HEK293 (cell line): ENCODE results near the gene NAV2.

ENCODE experiments used
- IKZF3 ChIP-seq: fragments of 450-650 bp; IDR thresholded peaks from 2 replicates; pipeline ENCODE4 v1.5.0; 2018; ENCODE audit warnings: missing biosample characterization, mild to moderate bottlenecking, missing genetic modification characterization, moderate library complexity
- SCRT1 ChIP-seq: fragments of 450-650 bp; formaldehyde crosslinking; IDR thresholded peaks from 2 replicates; pipeline ENCODE4 v1.5.1; 2016; ENCODE audit warnings: missing biosample characterization, missing genetic modification characterization, borderline replicate concordance
- ZFP69B ChIP-seq: fragments of 450-650 bp; formaldehyde crosslinking; IDR thresholded peaks from 2 replicates; pipeline ENCODE4 v1.5.1; 2016; ENCODE audit warnings: missing biosample characterization, missing genetic modification characterization
- ZNF138 ChIP-seq: fragments of 450-650 bp; formaldehyde crosslinking; IDR thresholded peaks from 2 replicates; pipeline ENCODE4 v1.5.1; 2016; ENCODE audit warnings: missing biosample characterization, missing genetic modification characterization, borderline replicate concordance
- ZNF174 ChIP-seq: fragments of 450-650 bp; formaldehyde crosslinking; IDR thresholded peaks from 2 replicates; pipeline ENCODE4 v1.5.0; 2017; ENCODE audit warnings: missing biosample characterization, mild to moderate bottlenecking, missing genetic modification characterization
- ZNF23 ChIP-seq: fragments of 450-650 bp; formaldehyde crosslinking; IDR thresholded peaks from 2 replicates; pipeline ENCODE4 v1.5.1; 2016; ENCODE audit warnings: missing biosample characterization, missing genetic modification characterization, borderline replicate concordance
- ZNF266 ChIP-seq: fragments of 450-650 bp; formaldehyde crosslinking; IDR thresholded peaks from 2 replicates; pipeline ENCODE4 v1.5.1; 2016; ENCODE audit warnings: missing biosample characterization, missing genetic modification characterization, low read depth
- ZNF350 ChIP-seq: fragments of 450-650 bp; formaldehyde crosslinking; IDR thresholded peaks from 2 replicates; pipeline ENCODE4 v1.5.0; 2017; ENCODE audit warnings: missing biosample characterization, mild to moderate bottlenecking, missing genetic modification characterization
- ZNF707 ChIP-seq: fragments of 450-650 bp; formaldehyde crosslinking; IDR thresholded peaks from 2 replicates; pipeline ENCODE4 v1.5.1; 2016; ENCODE audit warnings: missing biosample characterization, missing genetic modification characterization
- TF ChIP-seq, protein P1 (sequence below): fragments of 450-650 bp; formaldehyde crosslinking; IDR thresholded peaks from 2 replicates; pipeline ENCODE4 v1.5.1; 2016; ENCODE audit warnings: missing biosample characterization, missing genetic modification characterization
- TF ChIP-seq, protein P2 (sequence below): fragments of 450-650 bp; formaldehyde crosslinking; IDR thresholded peaks from 2 replicates; pipeline ENCODE4 v1.5.1; 2016; ENCODE audit warnings: missing biosample characterization, missing genetic modification characterization, borderline replicate concordance
- TF ChIP-seq, protein P3 (sequence below): fragments of 450-650 bp; formaldehyde crosslinking; IDR thresholded peaks from 2 replicates; pipeline ENCODE4 v1.5.1; 2016; ENCODE audit warnings: missing biosample characterization, missing genetic modification characterization

DNA sequence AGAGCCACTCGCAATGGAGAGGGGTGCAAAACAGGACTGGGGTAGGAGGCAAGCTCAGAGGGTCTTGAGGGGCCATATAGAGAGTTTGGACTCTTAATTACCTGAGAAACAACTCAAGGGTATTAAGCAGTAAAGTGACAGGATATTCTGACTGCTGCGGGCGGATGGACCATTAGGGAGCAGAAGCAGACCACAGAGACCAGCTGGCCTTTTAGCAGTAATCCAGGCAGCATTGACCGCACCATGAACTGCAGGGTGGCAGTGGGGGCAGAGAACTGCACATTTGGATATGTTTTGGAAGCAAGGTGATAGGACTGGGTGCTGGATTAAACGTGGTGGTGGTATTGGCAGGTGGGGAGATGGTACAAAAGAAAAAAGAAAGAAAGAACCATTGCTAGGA is 322.3 kb downstream of the NAV2 start:
- TF ChIP-seq, protein P1, sequence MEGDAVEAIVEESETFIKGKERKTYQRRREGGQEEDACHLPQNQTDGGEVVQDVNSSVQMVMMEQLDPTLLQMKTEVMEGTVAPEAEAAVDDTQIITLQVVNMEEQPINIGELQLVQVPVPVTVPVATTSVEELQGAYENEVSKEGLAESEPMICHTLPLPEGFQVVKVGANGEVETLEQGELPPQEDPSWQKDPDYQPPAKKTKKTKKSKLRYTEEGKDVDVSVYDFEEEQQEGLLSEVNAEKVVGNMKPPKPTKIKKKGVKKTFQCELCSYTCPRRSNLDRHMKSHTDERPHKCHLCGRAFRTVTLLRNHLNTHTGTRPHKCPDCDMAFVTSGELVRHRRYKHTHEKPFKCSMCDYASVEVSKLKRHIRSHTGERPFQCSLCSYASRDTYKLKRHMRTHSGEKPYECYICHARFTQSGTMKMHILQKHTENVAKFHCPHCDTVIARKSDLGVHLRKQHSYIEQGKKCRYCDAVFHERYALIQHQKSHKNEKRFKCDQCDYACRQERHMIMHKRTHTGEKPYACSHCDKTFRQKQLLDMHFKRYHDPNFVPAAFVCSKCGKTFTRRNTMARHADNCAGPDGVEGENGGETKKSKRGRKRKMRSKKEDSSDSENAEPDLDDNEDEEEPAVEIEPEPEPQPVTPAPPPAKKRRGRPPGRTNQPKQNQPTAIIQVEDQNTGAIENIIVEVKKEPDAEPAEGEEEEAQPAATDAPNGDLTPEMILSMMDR: no peak
- no peak for TF ChIP-seq ZFP69B
- TF ChIP-seq ZNF350 (tag by site-specific recombination): no peak
- no peak for TF ChIP-seq ZNF174 (tag by site-specific recombination)
- TF ChIP-seq, protein P2, sequence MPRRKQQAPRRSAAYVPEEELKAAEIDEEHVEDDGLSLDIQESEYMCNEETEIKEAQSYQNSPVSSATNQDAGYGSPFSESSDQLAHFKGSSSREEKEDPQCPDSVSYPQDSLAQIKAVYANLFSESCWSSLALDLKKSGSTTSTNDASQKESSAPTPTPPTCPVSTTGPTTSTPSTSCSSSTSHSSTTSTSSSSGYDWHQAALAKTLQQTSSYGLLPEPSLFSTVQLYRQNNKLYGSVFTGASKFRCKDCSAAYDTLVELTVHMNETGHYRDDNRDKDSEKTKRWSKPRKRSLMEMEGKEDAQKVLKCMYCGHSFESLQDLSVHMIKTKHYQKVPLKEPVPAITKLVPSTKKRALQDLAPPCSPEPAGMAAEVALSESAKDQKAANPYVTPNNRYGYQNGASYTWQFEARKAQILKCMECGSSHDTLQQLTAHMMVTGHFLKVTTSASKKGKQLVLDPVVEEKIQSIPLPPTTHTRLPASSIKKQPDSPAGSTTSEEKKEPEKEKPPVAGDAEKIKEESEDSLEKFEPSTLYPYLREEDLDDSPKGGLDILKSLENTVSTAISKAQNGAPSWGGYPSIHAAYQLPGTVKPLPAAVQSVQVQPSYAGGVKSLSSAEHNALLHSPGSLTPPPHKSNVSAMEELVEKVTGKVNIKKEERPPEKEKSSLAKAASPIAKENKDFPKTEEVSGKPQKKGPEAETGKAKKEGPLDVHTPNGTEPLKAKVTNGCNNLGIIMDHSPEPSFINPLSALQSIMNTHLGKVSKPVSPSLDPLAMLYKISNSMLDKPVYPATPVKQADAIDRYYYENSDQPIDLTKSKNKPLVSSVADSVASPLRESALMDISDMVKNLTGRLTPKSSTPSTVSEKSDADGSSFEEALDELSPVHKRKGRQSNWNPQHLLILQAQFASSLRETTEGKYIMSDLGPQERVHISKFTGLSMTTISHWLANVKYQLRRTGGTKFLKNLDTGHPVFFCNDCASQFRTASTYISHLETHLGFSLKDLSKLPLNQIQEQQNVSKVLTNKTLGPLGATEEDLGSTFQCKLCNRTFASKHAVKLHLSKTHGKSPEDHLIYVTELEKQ (tag by site-specific recombination): no peak
- TF ChIP-seq ZNF707 (tag by site-specific recombination): no peak
- TF ChIP-seq, protein P3, sequence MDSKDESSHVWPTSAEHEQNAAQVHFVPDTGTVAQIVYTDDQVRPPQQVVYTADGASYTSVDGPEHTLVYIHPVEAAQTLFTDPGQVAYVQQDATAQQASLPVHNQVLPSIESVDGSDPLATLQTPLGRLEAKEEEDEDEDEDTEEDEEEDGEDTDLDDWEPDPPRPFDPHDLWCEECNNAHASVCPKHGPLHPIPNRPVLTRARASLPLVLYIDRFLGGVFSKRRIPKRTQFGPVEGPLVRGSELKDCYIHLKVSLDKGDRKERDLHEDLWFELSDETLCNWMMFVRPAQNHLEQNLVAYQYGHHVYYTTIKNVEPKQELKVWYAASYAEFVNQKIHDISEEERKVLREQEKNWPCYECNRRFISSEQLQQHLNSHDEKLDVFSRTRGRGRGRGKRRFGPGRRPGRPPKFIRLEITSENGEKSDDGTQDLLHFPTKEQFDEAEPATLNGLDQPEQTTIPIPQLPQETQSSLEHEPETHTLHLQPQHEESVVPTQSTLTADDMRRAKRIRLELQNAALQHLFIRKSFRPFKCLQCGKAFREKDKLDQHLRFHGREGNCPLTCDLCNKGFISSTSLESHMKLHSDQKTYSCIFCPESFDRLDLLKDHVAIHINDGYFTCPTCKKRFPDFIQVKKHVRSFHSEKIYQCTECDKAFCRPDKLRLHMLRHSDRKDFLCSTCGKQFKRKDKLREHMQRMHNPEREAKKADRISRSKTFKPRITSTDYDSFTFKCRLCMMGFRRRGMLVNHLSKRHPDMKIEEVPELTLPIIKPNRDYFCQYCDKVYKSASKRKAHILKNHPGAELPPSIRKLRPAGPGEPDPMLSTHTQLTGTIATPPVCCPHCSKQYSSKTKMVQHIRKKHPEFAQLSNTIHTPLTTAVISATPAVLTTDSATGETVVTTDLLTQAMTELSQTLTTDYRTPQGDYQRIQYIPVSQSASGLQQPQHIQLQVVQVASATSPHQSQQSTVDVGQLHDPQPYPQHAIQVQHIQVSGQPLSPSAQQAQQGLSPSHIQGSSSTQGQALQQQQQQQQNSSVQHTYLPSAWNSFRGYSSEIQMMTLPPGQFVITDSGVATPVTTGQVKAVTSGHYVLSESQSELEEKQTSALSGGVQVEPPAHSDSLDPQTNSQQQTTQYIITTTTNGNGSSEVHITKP (tag by site-specific recombination): no peak
- TF ChIP-seq ZNF266: no peak
- TF ChIP-seq IKZF3 (tag by site-specific recombination): no peak
- TF ChIP-seq SCRT1 (tag by site-specific recombination): no peak
- TF ChIP-seq ZNF138 (tag by site-specific recombination): no peak
- TF ChIP-seq ZNF23 (tag by site-specific recombination): no peak
